ENCODE results near the gene KIF3C.

GRCh38 chr2:25894135-25894830, 88.0 kb downstream of the KIF3C start:
- TF ChIP-seq CTCF (conservative IDR thresholded peaks at IDR 0.05; ENCODE audit: low read depth, low read length) = no peak
- no peak for TF ChIP-seq CEBPB (IDR thresholded peaks at IDR 0.05; ENCODE audit: low read depth, low read length)
- no peak for TF ChIP-seq USF2 (IDR thresholded peaks at IDR 0.05; ENCODE audit: low read depth, low read length)
- TF ChIP-seq POLR2A (IDR thresholded peaks at IDR 0.05; ENCODE audit: low read depth, low read length) = no peak
- TF ChIP-seq SMC3 (IDR thresholded peaks at IDR 0.05; ENCODE audit: low read depth, low read length) = no peak
- no peak for TF ChIP-seq MAZ (IDR thresholded peaks at IDR 0.05; ENCODE audit: borderline replicate concordance, low read depth, low read length)
- TF ChIP-seq, protein P1, sequence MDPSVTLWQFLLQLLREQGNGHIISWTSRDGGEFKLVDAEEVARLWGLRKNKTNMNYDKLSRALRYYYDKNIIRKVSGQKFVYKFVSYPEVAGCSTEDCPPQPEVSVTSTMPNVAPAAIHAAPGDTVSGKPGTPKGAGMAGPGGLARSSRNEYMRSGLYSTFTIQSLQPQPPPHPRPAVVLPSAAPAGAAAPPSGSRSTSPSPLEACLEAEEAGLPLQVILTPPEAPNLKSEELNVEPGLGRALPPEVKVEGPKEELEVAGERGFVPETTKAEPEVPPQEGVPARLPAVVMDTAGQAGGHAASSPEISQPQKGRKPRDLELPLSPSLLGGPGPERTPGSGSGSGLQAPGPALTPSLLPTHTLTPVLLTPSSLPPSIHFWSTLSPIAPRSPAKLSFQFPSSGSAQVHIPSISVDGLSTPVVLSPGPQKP (IDR thresholded peaks at IDR 0.05; ENCODE audit: borderline replicate concordance, low read depth, low read length) = no peak
- TF ChIP-seq RFX5 (IDR thresholded peaks at IDR 0.05; ENCODE audit: low read depth, low read length) = no peak

Measured in IMR-90 (cell line).